HepG2 (cell line): Measurements from ENCODE around the gene ADAT3. TPM values are rescaled to one million over a fixed set of nuclear protein-coding genes. Genes with fewer than 3 reads are reported as not detected.

Experiments
- ATF3 ChIP-seq: sonication (generic); formaldehyde crosslinking; IDR thresholded peaks from 2 replicates; pipeline ENCODE4 v1.4.0; 2020; ENCODE audit warnings: missing genetic modification reagents
- BATF2 ChIP-seq: sonication (generic); formaldehyde crosslinking; IDR thresholded peaks from 2 replicates; pipeline ENCODE4 v1.8.0; 2022; ENCODE audit warnings: mild to moderate bottlenecking, missing genetic modification reagents, moderate library complexity
- BCL6 ChIP-seq: IDR thresholded peaks from 2 replicates; pipeline ENCODE4 v1.6.1; 2016; ENCODE audit warnings: missing genetic modification reagents, missing compliant biosample characterization
- DBP ChIP-seq: sonication (generic); formaldehyde crosslinking; IDR thresholded peaks from 2 replicates; pipeline ENCODE4 v1.4.0; 2020; ENCODE audit warnings: missing genetic modification reagents; ENCODE audit errors: not compliant biosample characterization
- DMAP1 ChIP-seq: IDR thresholded peaks from 2 replicates; pipeline ENCODE4 v1.6.1; 2016
- FOXP1 ChIP-seq, 2 experiments: fragments of 450-650 bp in 1 of 2; IDR thresholded peaks; 2 replicates each; pipeline ENCODE4 v1.6.1; 2017 to 2018; ENCODE audit warnings: antibody characterized with exemption in 1 of 2
- GABPA ChIP-seq, 2 experiments: IDR thresholded peaks; 2 replicates each; pipeline ENCODE4 v1.6.1; 2011 to 2016; ENCODE audit warnings: low read depth in 2 of 2, low read length in 1 of 2, missing biosample characterization in 1 of 2, missing genetic modification characterization in 1 of 2
- HOXA3 ChIP-seq: sonication (generic); formaldehyde crosslinking; IDR thresholded peaks from 2 replicates; pipeline ENCODE4 v1.5.0; 2020; ENCODE audit warnings: missing genetic modification reagents
- IRF1 ChIP-seq: sonication (generic); formaldehyde crosslinking; IDR thresholded peaks from 2 replicates; pipeline ENCODE4 v1.4.0; 2020; ENCODE audit warnings: low read depth, mild to moderate bottlenecking, missing genetic modification reagents
- KAT8 ChIP-seq: IDR thresholded peaks from 2 replicates; pipeline ENCODE4 v1.6.1; 2016; ENCODE audit warnings: missing genetic modification reagents, missing compliant biosample characterization
- KDM3A ChIP-seq: IDR thresholded peaks from 2 replicates; pipeline ENCODE4 v1.6.1; 2018; ENCODE audit warnings: low read depth, missing compliant biosample characterization
- NCOA2 ChIP-seq: sonication (generic); formaldehyde crosslinking; IDR thresholded peaks from 2 replicates; pipeline ENCODE4 v1.8.0; 2022; ENCODE audit warnings: inconsistent platforms
- NCOR1 ChIP-seq: fragments of 200-600 bp; sonication (generic); IDR thresholded peaks from 2 replicates; pipeline ENCODE4 v1.7.0; 2017; ENCODE audit warnings: antibody characterized with exemption, low read length, borderline replicate concordance
- SP5 ChIP-seq: IDR thresholded peaks from 2 replicates; pipeline ENCODE4 v1.6.1; 2016; ENCODE audit warnings: low read depth, borderline replicate concordance
- TCF12 ChIP-seq, 2 experiments: fragments of 450-650 bp in 1 of 2; sonication (generic) in 1 of 2; formaldehyde crosslinking in 1 of 2; IDR thresholded peaks; 2 replicates each; pipeline versions ENCODE4 v1.6.1 to v1.8.0; 2017 to 2022; ENCODE audit warnings: antibody characterized with exemption in 1 of 2, mild to moderate bottlenecking in 1 of 2, missing genetic modification reagents in 1 of 2, moderate library complexity in 1 of 2
- ZMAT5 ChIP-seq: sonication (generic); formaldehyde crosslinking; IDR thresholded peaks from 2 replicates; pipeline ENCODE4 v1.5.0; 2020; ENCODE audit warnings: mild to moderate bottlenecking, low read depth, missing genetic modification reagents, borderline replicate concordance
- ZMYM2 ChIP-seq: sonication (generic); formaldehyde crosslinking; IDR thresholded peaks from 2 replicates; pipeline ENCODE4 v1.8.0; 2022; ENCODE audit warnings: mild to moderate bottlenecking, missing genetic modification reagents
- ZNF317 ChIP-seq: sonication (generic); formaldehyde crosslinking; IDR thresholded peaks from 2 replicates; pipeline ENCODE4 v1.5.0; 2020; ENCODE audit warnings: mild to moderate bottlenecking, missing genetic modification reagents
- ZNF362 ChIP-seq: sonication (generic); formaldehyde crosslinking; IDR thresholded peaks from 2 replicates; pipeline ENCODE4 v1.4.0; 2020; ENCODE audit warnings: missing genetic modification reagents, mild to moderate bottlenecking, borderline replicate concordance
- ZNF563 ChIP-seq: sonication (generic); formaldehyde crosslinking; IDR thresholded peaks from 2 replicates; pipeline ENCODE4 v1.8.0; 2022; ENCODE audit warnings: mild to moderate bottlenecking, moderate library complexity, missing genetic modification reagents
- ZNF576 ChIP-seq: sonication (generic); formaldehyde crosslinking; IDR thresholded peaks from 2 replicates; pipeline ENCODE4 v1.4.0; 2020; ENCODE audit warnings: mild to moderate bottlenecking, missing genetic modification reagents
- ZNF580 ChIP-seq: IDR thresholded peaks from 2 replicates; pipeline ENCODE4 v1.6.1; 2016; ENCODE audit warnings: low read depth, borderline replicate concordance
- ZNF639 ChIP-seq: conservative IDR thresholded peaks from 2 replicates; pipeline ENCODE4 v1.6.1; 2018; ENCODE audit warnings: missing genetic modification reagents
- ZNF678 ChIP-seq: sonication (generic); formaldehyde crosslinking; IDR thresholded peaks from 2 replicates; pipeline ENCODE4 v1.4.0; 2020; ENCODE audit warnings: mild to moderate bottlenecking, missing genetic modification reagents
- polyA plus RNA-seq, 8 experiments: library from polyadenylated mRNA; depleted of rRNA in 3 of 8; stranded (reverse) in 7 of 8; unstranded in 1 of 8; fragments of >200 nt; fragmentation: Illumina TruSeq in 4 of 8; extraction: Trizol in 4 of 8; gene quantifications; 2 replicates each; pipeline versions ENCODE4 v1.2.1 to v1.2.3, GENCODE V29; 2011 to 2016; ENCODE audit warnings: low read depth in 4 of 8, missing spikeins in 1 of 8, mixed read lengths in 1 of 8; ENCODE audit not compliant: insufficient read depth in 1 of 8
- total RNA-seq, 5 experiments: library from RNA; depleted of rRNA; stranded (reverse); fragments of >200 nt; fragmentation: Illumina TruSeq; extraction: Trizol; gene quantifications; 2 replicates each; pipeline ENCODE4 v1.2.3, GENCODE V29; 2016; ENCODE audit warnings: low read depth in 1 of 5

The ADAT3 gene
- total and polyA plus RNA-seq, 2 of the 13 experiments (the other 11 are each of a cell fraction or from before 2014, with no cell fraction given): 0.95 to 3.5 TPM

- TF ChIP-seq ZMAT5 (CRISPR knock-in tag) (no peak), ZNF362 (peak; percentile 27; the same call in 1 of the 2 replicates), ZNF639 (peak; percentile 95), DMAP1 (CRISPR knock-in tag) (peak; percentile 70), KAT8 (CRISPR knock-in tag) (peak; percentile 63), BATF2 (no peak), ZNF563 (CRISPR knock-in tag) (peak; percentile 44; the same call in 1 of the 2 replicates), DBP (CRISPR knock-in tag) (no peak), ZNF678 (CRISPR knock-in tag) (no peak), BCL6 (peak; percentile 46; the same call in 1 of the 2 replicates), GABPA (IDR thresholded peaks at IDR 0.05; ENCODE audit: low read depth, low read length) (no peak), GABPA (CRISPR knock-in tag; IDR thresholded peaks at IDR 0.05; ENCODE audit: low read depth) (peak; percentile 59), HOXA3 (CRISPR knock-in tag) (peak; percentile 84), KDM3A (CRISPR knock-in tag) (peak; percentile 51; the same call in 1 of the 2 replicates), ATF3 (no peak), ZNF580 (CRISPR knock-in tag) (peak; percentile 87), IRF1 (CRISPR knock-in tag) (no peak), NCOA2 (CRISPR knock-in tag) (peak; percentile 65), ZNF576 (no peak), SP5 (CRISPR knock-in tag) (peak; percentile 75; the same call in 1 of the 2 replicates), FOXP1 (IDR thresholded peaks at IDR 0.05) (no peak), FOXP1 (CRISPR knock-in tag; IDR thresholded peaks at IDR 0.05) (peak; percentile 71), TCF12 (IDR thresholded peaks at IDR 0.05) (no peak), TCF12 (CRISPR knock-in tag; IDR thresholded peaks at IDR 0.05) (0 out of 2 replicates have a peak, but pooled peaks have one; percentile 64), NCOR1 (peak; percentile 76; the same call in 1 of the 2 replicates), ZMYM2 (CRISPR knock-in tag) (peak; percentile 52; the same call in 1 of the 2 replicates), ZNF317 (peak; percentile 57; the same call in 1 of the 2 replicates)
These were observed 34.0 kb upstream of the ADAT3 start (continued) for GRCh38 chr19:1871140-1871597.
